22Rv1 (cell line): Measurements from ENCODE around the gene SNX25.

Experiments
- CTCF ChIP-seq: fragments of 450-650 bp; IDR thresholded peaks from 2 replicates; pipeline ENCODE4 v1.5.1; 2017; ENCODE audit warnings: mild to moderate bottlenecking
- ZFX ChIP-seq: fragments of 450-650 bp; IDR thresholded peaks from 2 replicates; pipeline ENCODE4 v1.6.1; 2017; ENCODE audit warnings: antibody characterized with exemption, borderline replicate concordance

GRCh38 chr4:185312699-185313098, 103.3 kb downstream of the SNX25 start:
- TF ChIP-seq CTCF (no peak), ZFX (no peak)
